ENCODE measurements around the gene ZNF320. TPM values are rescaled to one million over a fixed set of nuclear protein-coding genes. Genes with fewer than 3 reads are reported as not detected.
"Not testable (repeated sequence)": the region's sequence is repeated elsewhere in the genome, so short reads cannot be mapped to it uniquely, and the experiment has no call there.

ZNF320 gene
- total RNA-seq, 1 donor from 2014 or later, result 3.8 TPM

- peak; percentile 100 for ATAC-seq
Measured at GRCh38 chr19:52922841-52923777, 25.7 kb upstream of the ZNF320 start, which contains the start of gene ZNF888. Gene ZNF888, minus strand, starts transcription at chr19:52923428. Its CDS starts 5,555 bp downstream, at chr19:52917873.

- no peak for ATAC-seq
Measured at GRCh38 chr19:52917531-52917930, 20.1 kb upstream of the ZNF320 start.

GRCh38 chr19:52910648-52911047, 13.2 kb upstream of the ZNF320 start:
- no peak for ATAC-seq

- not testable (repeated sequence) for ATAC-seq
Measured at GRCh38 chr19:52904052-52904780, 6.8 kb upstream of the ZNF320 start.

GRCh38 chr19:52901842-52902241, 4.4 kb upstream of the ZNF320 start:
- ATAC-seq, result no peak

- not testable (repeated sequence) for ATAC-seq
Measured at GRCh38 chr19:52898596-52898995, 1.2 kb upstream of the ZNF320 start.

GRCh38 chr19:52898101-52898500, 666 bp upstream of the ZNF320 start:
- no peak for ATAC-seq

GRCh38 chr19:52896431-52897137, 851 bp downstream of the ZNF320 start:
- ATAC-seq, result peak; percentile 67

- ATAC-seq, result no peak
Measured at GRCh38 chr19:52891336-52891735, 6.1 kb downstream of the ZNF320 start.

- no peak for ATAC-seq
Measured at GRCh38 chr19:52889931-52890330, 7.5 kb downstream of the ZNF320 start.

- no peak for ATAC-seq
Measured at GRCh38 chr19:52889076-52889475, 8.4 kb downstream of the ZNF320 start.

GRCh38 chr19:52880895-52881389, 16.5 kb downstream of the ZNF320 start:
- ATAC-seq, result no peak

GRCh38 chr19:52872996-52873395, 24.4 kb downstream of the ZNF320 start:
- not testable (repeated sequence) for ATAC-seq

- ATAC-seq, result no peak
Measured at GRCh38 chr19:52871466-52871865, 26.0 kb downstream of the ZNF320 start.

- ATAC-seq, result not testable (repeated sequence)
Measured at GRCh38 chr19:52868031-52868430, 29.4 kb downstream of the ZNF320 start.

- ATAC-seq, result peak; percentile 100
Measured at GRCh38 chr19:52857378-52858191, 39.9 kb downstream of the ZNF320 start, which contains the start of gene ZNF468. Gene ZNF468, minus strand, starts transcription at chr19:52857619. Its CDS starts 3,347 bp downstream, at chr19:52854272.

GRCh38 chr19:52856540-52857377, 40.7 kb downstream of the ZNF320 start:
- ATAC-seq, result peak; percentile 51

Measured in esophagus mucosa (tissue), 1 donor.